Measurements from ENCODE around the gene CSTPP1. TPM values are rescaled to one million over a fixed set of nuclear protein-coding genes. Genes with fewer than 3 reads are reported as not detected.

Gene CSTPP1
- total RNA-seq, 1 donor from 2014 or later = 36.9 TPM

DNA sequence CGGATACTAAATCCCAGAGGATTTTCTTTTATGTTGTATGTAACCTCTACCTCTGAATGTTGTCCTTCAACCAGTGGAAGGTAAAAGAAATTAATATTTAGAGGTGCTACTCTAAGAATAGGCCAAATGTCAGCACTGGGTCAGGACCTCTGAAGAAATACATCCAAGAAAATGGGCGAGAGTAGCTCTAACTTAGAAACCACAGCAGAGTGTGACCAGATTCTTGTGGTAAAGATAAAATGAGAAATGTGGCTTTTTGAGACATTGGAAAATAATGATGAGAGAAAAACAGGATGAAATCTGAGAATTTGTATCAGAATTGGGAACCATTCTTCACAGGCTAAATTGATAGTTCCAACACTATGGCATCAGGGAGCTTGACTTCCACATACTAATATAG lies 63.5 kb downstream of the CSTPP1 start:
- Mint-ChIP-seq H3K27ac (ENCODE audit: unreplicated experiment) (no peak overlapping the region), H3K4me3 (ENCODE audit: unreplicated experiment) (no peak overlapping the region), H3K27me3 (ENCODE audit: unreplicated experiment) (no peaks in the 10 kb centered on the region), H3K4me1 (ENCODE audit: unreplicated experiment) (peaks cover 28% of the 10 kb centered on the region), H3K9me3 (ENCODE audit: unreplicated experiment) (no peaks in the 10 kb centered on the region), H3K36me3 (ENCODE audit: unreplicated experiment) (peaks cover 26% of the 10 kb centered on the region)
- no peak for DNase-seq (ENCODE audit: extremely low spot score, unreplicated experiment)
- TF ChIP-seq CTCF (IDR thresholded peaks at IDR 0.05) = no peak

GRCh38 chr11:47001781-47002181 lies 65.2 kb downstream of the CSTPP1 start:
- H3K27me3 Mint-ChIP-seq (ENCODE audit: unreplicated experiment) = no peaks in the 10 kb centered on the region
- no peaks in the 10 kb centered on the region for H3K9me3 Mint-ChIP-seq (ENCODE audit: unreplicated experiment)
- H3K4me1 Mint-ChIP-seq (ENCODE audit: unreplicated experiment) = peaks cover 38% of the 10 kb centered on the region
- no peak for DNase-seq (ENCODE audit: extremely low spot score, unreplicated experiment)
- H3K4me3 Mint-ChIP-seq (ENCODE audit: unreplicated experiment) = no peak overlapping the region
- TF ChIP-seq CTCF (IDR thresholded peaks at IDR 0.05) = no peak
- no peak overlapping the region for H3K27ac Mint-ChIP-seq (ENCODE audit: unreplicated experiment)
- peaks cover 16% of the 10 kb centered on the region for H3K36me3 Mint-ChIP-seq (ENCODE audit: unreplicated experiment)

DNA sequence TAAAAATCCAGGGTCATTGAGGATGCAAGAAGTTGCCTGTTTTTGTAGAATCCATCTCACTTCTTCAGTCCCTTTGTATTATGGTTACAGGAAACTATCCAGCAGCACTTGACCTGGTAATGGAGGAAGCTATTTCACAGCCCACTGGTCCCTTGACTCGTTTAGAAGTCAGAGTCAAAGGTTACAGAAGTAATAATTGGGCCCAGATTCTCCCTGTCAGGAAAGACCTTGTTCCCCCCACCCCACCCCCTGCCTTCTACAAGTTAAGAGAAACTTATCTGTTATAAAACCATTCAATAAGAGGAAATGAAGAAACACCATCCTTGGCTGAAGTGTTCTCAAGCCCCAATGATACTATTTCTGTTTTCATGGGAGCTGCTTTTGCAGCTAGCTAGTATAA lies 65.8 kb downstream of the CSTPP1 start:
- peaks cover 39% of the 10 kb centered on the region for H3K4me1 Mint-ChIP-seq (ENCODE audit: unreplicated experiment)
- no peaks in the 10 kb centered on the region for H3K9me3 Mint-ChIP-seq (ENCODE audit: unreplicated experiment)
- no peak overlapping the region for H3K4me3 Mint-ChIP-seq (ENCODE audit: unreplicated experiment)
- H3K27me3 Mint-ChIP-seq (ENCODE audit: unreplicated experiment) = no peaks in the 10 kb centered on the region
- DNase-seq (ENCODE audit: extremely low spot score, unreplicated experiment) = no peak
- TF ChIP-seq CTCF (IDR thresholded peaks at IDR 0.05) = no peak
- H3K27ac Mint-ChIP-seq (ENCODE audit: unreplicated experiment) = no peak overlapping the region
- H3K36me3 Mint-ChIP-seq (ENCODE audit: unreplicated experiment) = peaks cover 12% of the 10 kb centered on the region

- TF ChIP-seq CTCF (IDR thresholded peaks at IDR 0.05) = no peak
- Mint-ChIP-seq H3K4me3 (ENCODE audit: unreplicated experiment) (no peak overlapping the region), H3K9me3 (ENCODE audit: unreplicated experiment) (no peaks in the 10 kb centered on the region), H3K36me3 (ENCODE audit: unreplicated experiment) (peaks cover 10% of the 10 kb centered on the region), H3K27ac (ENCODE audit: unreplicated experiment) (no peak overlapping the region), H3K4me1 (ENCODE audit: unreplicated experiment) (peaks cover 40% of the 10 kb centered on the region), H3K27me3 (ENCODE audit: unreplicated experiment) (no peaks in the 10 kb centered on the region)
- DNase-seq (ENCODE audit: extremely low spot score, unreplicated experiment) = no peak
Observed at GRCh38 chr11:47003180-47003877, 66.8 kb downstream of the CSTPP1 start.

- no peak for TF ChIP-seq CTCF (IDR thresholded peaks at IDR 0.05)
- Mint-ChIP-seq H3K4me1 (ENCODE audit: unreplicated experiment) (peaks cover 48% of the 10 kb centered on the region), H3K27me3 (ENCODE audit: unreplicated experiment) (no peaks in the 10 kb centered on the region), H3K4me3 (ENCODE audit: unreplicated experiment) (no peak overlapping the region), H3K9me3 (ENCODE audit: unreplicated experiment) (no peaks in the 10 kb centered on the region), H3K27ac (ENCODE audit: unreplicated experiment) (peak overlapping the region; percentile 86), H3K36me3 (ENCODE audit: unreplicated experiment) (peaks cover 10% of the 10 kb centered on the region)
- peak; percentile 86 for DNase-seq (ENCODE audit: extremely low spot score, unreplicated experiment)
Observed at GRCh38 chr11:47004595-47005033, 68.1 kb downstream of the CSTPP1 start.
